CD4-positive, alpha-beta T cell treated with Interleukin-2 at 100 ng/mL for 4 hours (primary cell): ENCODE results near the gene ZNF778.
"Not testable (repeated sequence)": the region's sequence is repeated elsewhere in the genome, so short reads cannot be mapped to it uniquely, and the experiment has no call there.

Experiments
- DNase-seq: peaks from one replicate; pipeline ENCODE4 v3.0.0-alpha.2; 2020; ENCODE audit warnings: low spot score

ZNF778 gene

DNA sequence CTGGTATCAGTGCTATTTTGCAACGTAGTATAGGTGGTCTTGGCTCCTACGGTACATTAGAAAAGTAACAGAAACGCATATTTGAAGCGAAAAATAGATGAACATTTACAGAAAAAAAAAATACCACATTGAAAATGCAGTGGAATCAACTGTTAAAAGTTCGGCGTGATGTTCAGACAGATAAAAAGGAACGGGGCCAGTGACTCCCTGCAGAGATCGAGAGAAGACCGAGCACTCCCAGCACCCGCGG lies 440 bp upstream of the ZNF778 start:
- DNase-seq = no peak

GRCh38 chr16:89219365-89219764 lies 1.9 kb downstream of the ZNF778 start:
- DNase-seq = no peak

DNA sequence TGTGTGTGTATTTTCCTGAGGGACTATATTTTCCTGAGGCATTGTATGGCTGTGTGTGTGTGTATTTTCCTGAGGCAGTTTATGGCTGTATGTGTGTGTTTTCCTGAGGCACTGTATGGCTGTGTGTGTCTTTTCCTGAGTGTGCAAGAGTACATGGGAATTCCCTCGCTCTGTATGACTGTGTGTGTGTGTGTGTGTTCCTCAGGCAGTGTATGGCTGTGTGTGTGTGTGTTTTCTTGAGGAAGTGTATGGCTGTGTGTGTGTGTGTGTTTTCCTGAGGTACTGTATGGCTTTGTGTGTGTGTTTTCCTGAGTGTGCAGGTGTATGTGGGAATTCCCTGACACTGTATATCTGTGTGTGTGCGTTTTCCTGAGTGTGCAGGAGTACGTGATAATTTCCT lies 4.1 kb downstream of the ZNF778 start:
- DNase-seq = no peak

DNA sequence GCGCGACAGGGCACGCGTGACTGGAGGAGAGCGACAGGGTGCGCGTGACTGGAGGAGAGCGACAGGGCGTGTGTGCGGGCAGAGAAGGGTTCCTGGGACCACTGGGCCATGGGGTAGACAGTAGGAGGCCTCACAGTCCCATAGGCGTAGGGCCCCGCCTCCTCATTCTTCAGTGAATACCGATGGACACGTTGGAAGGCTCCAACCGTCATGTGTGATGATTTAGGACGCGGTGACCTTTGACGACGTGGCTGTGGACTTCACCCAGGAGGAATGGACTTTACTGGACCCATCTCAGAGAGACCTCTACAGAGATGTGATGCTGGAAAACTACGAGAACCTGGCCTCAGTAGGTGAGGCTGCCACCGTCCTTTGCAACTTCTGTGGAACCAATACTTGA lies 5.4 kb downstream of the ZNF778 start:
- no peak for DNase-seq

DNA sequence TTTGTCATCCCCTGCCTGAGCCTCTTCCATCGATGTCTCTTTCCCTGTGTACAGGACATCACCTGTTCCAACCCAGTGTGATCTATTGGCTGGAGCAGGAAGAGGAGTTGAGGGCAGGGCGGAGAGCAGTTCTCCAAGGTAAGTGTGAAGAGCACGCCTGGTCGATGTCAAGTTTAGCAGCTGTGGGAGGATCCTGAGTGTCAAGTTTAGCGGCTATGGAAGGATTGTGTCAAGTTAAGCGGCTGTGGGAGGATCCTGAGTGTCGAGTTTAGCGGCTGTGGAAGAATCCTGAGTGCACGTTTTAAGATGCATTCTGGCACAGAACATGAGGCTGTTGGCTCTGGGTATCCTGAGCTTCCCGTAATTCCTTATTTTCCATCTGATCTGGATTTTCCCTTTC lies 7.2 kb downstream of the ZNF778 start:
- no peak for DNase-seq

- DNase-seq = no peak
Measured at GRCh38 chr16:89230255-89230654, 12.8 kb downstream of the ZNF778 start.

- DNase-seq = no peak
Measured at GRCh38 chr16:89232107-89232506, 14.6 kb downstream of the ZNF778 start.

DNA sequence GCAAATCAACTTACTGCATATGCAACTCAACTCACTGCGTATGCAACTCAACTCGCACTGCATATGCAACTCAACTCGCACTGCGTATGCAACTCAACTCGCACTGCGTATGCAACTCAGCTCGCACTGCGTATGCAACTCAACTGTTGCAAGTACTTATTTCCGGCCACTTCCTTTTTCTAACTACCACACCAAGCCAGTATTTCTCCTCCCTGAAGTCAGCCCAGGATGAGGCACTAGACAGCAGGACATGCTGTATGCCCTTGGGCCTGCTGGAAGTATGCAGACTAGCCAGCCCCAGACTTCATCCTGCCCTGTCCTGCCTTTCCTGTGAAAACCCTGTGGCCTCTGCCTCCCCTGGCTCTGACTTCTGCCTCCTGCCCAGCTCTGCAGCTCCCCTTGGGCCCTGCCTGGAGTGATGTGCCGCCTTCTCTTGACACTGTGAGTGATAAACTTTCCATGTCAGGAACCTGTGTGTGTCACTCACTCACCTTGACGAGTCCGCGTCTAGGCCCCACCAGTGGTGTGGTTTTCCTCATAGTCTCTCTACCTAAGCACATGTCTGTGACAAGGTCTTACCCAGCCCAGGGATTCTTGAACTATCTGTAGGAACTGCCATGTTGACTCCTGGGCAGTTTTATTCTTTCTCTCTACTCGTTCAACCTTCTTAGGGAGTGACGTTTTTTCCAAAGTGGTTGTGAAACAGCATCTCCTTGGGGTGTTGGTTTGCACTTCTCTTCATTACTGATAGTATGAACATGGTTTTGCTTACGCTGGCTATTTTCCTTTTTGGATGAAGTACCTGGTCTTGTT lies 16.4 kb downstream of the ZNF778 start:
- no peak for DNase-seq

GRCh38 chr16:89237733-89238132 lies 20.2 kb downstream of the ZNF778 start:
- no peak for DNase-seq

- peak; percentile 71 for DNase-seq
Measured at GRCh38 chr16:89241187-89242007, 23.9 kb downstream of the ZNF778 start.

- DNase-seq = no peak
Measured at GRCh38 chr16:89242795-89243200, 25.3 kb downstream of the ZNF778 start.

DNA sequence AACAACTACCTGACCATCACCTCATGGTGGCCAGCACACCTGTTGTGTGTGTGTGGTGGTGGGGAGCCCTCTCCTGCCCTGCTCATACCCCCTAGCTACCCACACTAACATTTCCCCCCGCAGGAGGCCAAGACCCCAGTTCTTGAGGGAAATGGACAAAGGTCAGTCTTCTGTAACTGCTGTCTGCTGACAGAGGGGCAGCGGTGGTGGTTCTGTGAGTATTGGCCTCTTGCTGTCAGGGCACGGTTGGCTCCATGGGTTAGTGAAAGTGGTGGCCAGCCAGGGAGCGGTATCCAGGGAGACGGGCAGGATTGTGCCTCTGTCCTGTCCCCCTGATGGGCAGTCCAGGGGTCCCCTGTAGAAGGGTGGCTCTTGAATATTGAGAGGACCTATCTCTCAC lies 26.2 kb downstream of the ZNF778 start:
- no peak for DNase-seq

DNA sequence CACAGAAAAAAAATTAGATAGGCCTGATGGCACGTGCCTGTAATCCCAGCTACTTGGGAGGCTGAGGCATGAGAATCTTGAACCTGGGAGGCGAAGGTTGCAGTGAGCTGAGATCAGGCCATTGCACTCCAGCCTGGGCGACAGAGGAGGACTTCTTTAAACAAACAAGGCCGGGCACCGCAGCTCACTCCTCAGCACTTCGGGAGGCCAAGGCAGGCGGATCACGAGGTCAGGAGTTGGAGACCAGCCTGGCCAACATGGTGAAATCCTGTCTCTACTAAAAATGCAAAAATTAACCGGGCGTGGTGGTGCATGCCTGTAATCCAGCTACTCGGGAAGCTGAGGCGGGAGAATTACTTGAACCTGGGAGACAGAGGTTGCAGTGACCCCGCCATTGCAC lies 26.8 kb downstream of the ZNF778 start:
- DNase-seq = not testable (repeated sequence)

DNA sequence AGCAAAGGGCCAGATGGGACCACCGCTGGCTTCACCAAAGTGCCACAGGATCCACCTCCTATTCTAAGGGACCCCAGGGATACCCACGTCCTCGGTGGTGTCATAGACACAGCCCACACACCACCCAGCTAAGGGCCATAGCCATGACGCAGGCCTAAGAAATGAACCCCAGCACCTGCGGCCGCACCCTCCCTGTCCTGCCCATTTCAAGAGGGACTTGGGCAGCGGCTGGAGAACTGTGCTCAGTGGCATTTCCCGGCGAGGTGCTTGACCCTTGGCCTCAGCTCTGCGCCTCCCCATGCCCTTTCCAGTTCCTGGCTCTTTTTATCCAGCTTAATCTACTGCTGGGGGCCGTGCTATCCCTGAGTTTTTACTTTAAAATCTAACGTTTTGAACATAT lies 27.3 kb downstream of the ZNF778 start:
- no peak for DNase-seq

DNA sequence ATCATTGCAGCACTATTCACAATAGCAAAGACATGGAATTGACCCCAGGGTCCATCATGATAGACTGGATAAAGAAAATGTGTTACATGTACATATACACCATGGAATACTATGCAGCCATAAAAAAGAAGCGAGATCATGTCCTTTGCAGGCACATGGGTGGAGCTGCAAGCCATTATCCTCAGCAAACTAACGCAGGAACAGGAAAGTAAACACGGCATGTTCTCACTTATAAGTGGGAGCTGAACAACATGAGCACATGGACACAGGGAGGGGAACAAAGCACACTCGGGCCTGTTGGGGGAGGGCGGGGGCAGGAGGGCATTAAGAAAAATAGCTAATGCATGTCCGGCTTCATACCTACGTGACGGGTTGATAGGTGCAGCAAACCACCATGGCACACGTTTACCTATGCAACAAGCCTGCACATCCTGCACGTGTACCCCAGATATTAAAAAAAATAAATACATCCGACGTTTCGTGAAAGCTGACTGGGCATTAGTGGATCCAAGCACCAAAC lies 28.9 kb downstream of the ZNF778 start:
- DNase-seq = no peak

DNA sequence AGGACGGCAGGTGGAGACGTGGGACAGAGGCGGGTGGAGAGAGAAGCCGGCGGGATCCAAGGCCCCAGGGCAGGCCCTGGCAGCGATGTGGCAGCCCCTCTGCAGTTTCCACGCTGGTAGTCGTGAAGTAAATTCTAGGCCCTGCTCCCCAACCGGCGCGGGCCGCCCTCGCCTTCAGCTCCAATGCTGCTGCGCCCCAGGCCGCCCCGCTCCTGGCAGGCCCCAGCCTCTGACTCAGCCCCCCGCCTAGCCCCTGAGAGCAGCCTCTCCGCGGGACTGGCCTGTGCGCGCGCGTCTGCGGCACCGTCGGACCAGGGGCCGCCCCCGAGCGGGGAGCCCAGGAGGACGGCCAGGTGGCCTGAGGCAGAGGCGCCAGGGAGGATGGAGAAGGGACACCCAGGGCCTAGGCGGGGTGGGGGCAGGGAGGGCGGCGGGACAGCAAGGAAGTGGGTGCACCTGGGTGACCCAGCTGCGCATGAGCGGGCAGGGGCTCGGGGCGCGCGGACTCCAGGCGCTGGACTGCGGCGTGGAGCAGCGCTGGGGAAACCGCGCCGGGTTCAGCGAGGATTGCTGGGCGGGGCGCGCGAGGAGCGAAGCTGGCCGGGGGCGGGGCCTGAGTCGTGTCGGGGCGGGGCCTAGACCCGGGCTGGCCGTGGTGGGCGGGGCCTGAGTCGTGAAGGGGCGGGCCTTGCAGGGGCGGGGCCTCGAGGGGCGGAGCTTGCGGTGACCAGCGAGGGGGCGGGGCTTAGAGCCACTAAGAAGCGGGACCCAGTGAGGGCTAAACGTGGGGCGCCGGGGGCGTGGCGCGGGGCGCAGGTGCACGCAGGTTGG lies 29.6 kb downstream of the ZNF778 start:
- peak; percentile 89 for DNase-seq

GRCh38 chr16:89247734-89248075 lies 30.2 kb downstream of the ZNF778 start:
- not testable (repeated sequence) for DNase-seq

DNA sequence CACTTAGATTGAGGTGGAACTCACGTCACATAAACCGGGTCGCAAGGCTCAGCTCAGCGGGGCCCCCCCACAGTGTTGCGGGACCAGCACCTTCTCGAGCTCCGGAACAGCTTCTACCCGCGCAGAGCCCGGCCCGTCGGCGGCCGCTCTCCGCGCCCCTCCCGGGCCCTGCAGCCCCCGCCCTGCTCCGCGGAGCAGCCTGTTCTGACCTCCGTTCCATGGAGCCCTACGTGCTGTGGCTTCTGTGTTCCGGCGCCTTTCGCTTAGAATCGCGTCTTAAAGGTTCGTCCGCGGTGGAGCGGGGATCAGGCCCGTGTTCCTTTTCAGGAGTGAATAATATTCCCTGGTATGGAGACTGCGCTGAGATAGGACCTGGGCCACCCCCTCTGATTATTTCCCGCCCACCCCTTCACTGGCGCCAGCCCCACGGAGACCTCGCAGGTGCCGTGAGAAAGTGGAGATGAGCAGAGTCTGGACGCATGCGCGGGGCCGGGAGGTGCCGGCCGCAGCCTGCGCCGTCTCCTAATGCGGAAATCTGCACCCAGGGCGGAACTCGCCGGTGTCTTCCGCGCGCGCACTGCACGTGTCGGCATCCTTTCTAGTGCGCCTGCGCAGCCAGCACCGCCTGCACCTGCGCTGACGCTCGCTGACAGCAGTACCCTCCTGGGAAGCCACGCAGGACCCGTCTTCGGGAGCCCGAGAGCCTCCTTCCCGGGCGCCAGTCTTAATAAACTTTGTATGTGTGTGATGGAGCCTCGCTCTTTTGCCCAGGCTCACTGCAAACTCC lies 30.9 kb downstream of the ZNF778 start:
- DNase-seq = no peak

- no peak for DNase-seq
Measured at GRCh38 chr16:89253548-89254287, 36.2 kb downstream of the ZNF778 start.

- DNase-seq = peak; percentile 83
Measured at GRCh38 chr16:89256651-89257254, 39.2 kb downstream of the ZNF778 start.

DNA sequence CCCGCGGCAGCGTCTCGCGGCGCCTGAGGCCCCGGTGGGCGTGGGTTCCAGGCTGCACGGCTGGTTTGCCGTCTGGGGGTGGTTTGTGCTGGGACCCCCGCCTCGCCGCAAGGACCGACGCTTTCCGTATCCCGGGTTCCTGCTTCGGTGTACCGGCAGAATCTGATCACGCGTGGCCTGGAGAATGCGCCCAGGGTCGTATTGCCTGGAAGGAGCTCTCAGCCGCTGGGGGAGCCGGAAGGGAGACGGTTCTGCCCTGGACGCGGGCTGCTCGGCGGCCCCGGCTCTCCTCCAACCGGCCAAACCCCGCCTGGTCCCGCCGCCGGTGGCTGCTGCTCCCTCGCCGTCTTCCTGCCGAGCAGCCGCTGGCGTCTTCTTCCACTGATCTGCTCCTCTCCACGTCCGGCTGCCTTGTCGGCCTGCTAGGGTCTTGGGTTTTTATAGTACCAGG lies 39.8 kb downstream of the ZNF778 start:
- DNase-seq = no peak
